Thymus (tissue), 11 donors: ENCODE results near the gene NEFH. TPM values are rescaled to one million over a fixed set of nuclear protein-coding genes. Genes with fewer than 3 reads are reported as not detected.

Experiments
- DNase-seq, 9 donors: peaks; one replicate each; pipeline ENCODE4 v3.0.0-alpha.2; 2013; ENCODE audit warnings: low spot score in 9 of 9, low read depth in 6 of 9, missing footprints in 1 of 9
- H3K27ac ChIP-seq, 2 donors: one replicate each; pipeline ENCODE4 v1.5.1; 2013; ENCODE audit warnings: control low read depth in 1 of 2, low read depth in 1 of 2, low read length in 1 of 2, mild to moderate bottlenecking in 1 of 2, moderate library complexity in 1 of 2
- H3K27me3 ChIP-seq, 2 donors: one replicate each; pipeline ENCODE4 v1.5.1; 2013; ENCODE audit warnings: low read length in 1 of 2; ENCODE audit not compliant: control insufficient read depth in 2 of 2, insufficient read depth in 1 of 2
- H3K36me3 ChIP-seq, 2 donors: one replicate each; pipeline ENCODE4 v1.5.1; 2013; ENCODE audit warnings: low read length in 1 of 2, mild to moderate bottlenecking in 1 of 2, moderate library complexity in 1 of 2; ENCODE audit not compliant: control insufficient read depth in 2 of 2, insufficient read depth in 2 of 2
- H3K4me1 ChIP-seq, 2 donors: one replicate each; pipeline ENCODE4 v1.5.1; 2013; ENCODE audit warnings: low read length in 2 of 2; ENCODE audit not compliant: control insufficient read depth in 2 of 2, insufficient read depth in 2 of 2
- H3K4me3 ChIP-seq, 2 donors: one replicate each; pipeline ENCODE4 v1.5.1; 2013; ENCODE audit warnings: low read length in 2 of 2, control low read depth in 1 of 2, mild to moderate bottlenecking in 1 of 2
- H3K9me3 ChIP-seq, 2 donors: one replicate each; pipeline ENCODE4 v1.5.1; 2013; ENCODE audit warnings: low read length in 1 of 2, mild to moderate bottlenecking in 1 of 2; ENCODE audit not compliant: control insufficient read depth in 2 of 2, insufficient read depth in 1 of 2
- WGBS: extraction: QIAGEN DNeasy Blood & Tissue Kit; methylation state at CpG from one replicate; pipeline ENCODE4 v1.1.7; 2013; 5-methylcytosine and 5-hydroxymethylcytosine counted together
- polyA plus RNA-seq: library from polyadenylated mRNA; stranded (reverse); fragments of 200-250 nt; gene quantifications from one replicate; pipeline ENCODE4 v1.2.3, GENCODE V29; 2013
- total RNA-seq: library from RNA; stranded (reverse); fragments of 120-200 nt; gene quantifications from one replicate; pipeline ENCODE4 v1.2.4, GENCODE V29; 2013
- donor health status: healthy.

NEFH gene
- total and polyA plus RNA-seq, 2 donors, result 0.62 to 0.99 TPM

DNA sequence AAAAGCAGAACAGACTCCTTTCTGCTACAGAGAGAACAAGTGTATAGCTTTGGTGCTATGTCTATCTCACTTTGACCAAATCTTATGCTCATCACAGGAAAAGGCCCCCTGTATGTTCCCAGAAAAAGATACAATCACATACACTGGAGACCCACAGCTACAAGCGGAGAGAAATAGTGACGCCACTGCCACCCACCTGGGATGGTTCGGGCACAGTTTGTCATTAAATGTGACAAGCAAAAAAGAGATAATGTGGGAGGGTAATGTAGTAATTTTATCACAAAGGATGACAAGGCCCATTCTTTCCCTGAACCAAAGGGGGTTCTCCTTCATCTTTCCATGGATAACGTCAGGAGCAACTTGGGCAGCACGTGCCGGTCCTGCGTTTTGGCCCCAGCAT, 41.5 kb downstream of the NEFH start:
- DNase-seq, result no peak
- WGBS, result 99% methylated on average over 7 of the region's 7 CpGs
- H3K36me3 ChIP-seq, result peaks cover 74% of the 10 kb centered on the region in 2 donors

DNA sequence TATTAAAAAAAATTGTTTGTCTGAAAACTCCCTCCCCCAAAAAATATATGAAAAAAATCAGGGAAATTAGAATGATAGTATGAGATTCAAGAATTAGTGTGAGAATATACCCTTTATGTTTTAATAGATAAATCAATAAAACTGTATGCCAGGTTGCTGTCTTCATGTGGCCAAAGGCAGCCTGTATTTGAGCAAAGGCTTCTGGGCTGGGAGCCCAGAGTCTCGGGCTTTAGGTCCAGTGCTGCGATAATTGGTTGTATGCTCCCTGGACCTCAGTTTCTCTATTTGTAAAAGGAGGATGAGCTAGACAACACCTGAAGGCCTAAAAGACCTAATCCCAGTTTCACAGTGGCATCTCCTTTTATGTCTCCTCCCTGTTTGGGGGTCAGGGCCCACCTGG, 43.7 kb downstream of the NEFH start:
- Histone ChIP-seq H3K36me3 (peaks cover 71 to 73% of the 10 kb centered on the region in 2 donors), H3K27ac (no peak overlapping the region), H3K27me3 (no peaks in the 10 kb centered on the region), H3K4me3 (no peak overlapping the region), H3K9me3 (no peaks in the 10 kb centered on the region), H3K4me1 (peaks cover 0 to 3% of the 10 kb centered on the region in 2 donors)
- no peak for DNase-seq
- 99% methylated on average over 2 of the region's 2 CpGs for WGBS

More for the DNA sequence above, 41.5 kb downstream of the NEFH start:
- Histone ChIP-seq H3K27me3 (no peaks in the 10 kb centered on the region), H3K9me3 (no peaks in the 10 kb centered on the region), H3K27ac (no peak overlapping the region), H3K4me3 (no peak overlapping the region), H3K4me1 (no peaks in the 10 kb centered on the region)

DNA sequence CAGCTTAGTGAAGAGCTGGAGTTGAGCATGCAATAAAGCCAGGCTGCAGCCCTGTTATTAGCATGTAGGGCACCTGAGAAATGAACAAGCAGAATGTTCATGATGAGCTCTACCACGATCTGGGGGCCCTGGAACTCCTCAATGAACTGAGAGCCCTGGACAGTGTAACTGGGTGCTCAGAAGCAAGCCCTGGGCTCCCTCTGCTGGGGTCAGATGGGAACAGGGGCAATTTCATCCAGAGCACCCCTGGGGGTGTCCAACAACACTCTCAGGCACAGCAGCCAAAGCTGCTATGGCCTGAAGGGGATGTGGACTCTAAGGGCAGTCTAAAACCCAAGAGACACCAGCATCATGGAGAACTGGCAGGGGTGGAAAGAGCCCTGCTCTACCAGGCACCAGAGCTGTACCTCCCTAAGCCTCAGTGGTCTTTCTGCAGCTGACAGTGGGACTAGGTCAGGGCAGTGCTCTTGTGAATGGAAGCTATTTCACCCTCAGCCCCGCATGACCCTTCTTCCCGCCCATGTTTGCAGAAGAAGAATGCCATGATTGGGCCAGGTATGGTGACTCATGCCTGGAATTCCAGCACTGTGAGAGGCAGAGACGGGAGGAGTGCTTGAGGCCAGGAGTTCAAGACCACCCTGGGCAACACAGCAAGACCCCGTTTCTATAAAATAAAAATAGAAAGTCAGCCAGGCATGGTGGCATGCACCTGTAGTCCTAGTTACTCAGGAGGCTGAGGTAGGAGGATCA, 44.6 kb downstream of the NEFH start:
- peaks cover 0 to 3% of the 10 kb centered on the region in 2 donors for H3K4me1 ChIP-seq
- no peaks in the 10 kb centered on the region for H3K27me3 ChIP-seq
- DNase-seq, result peak in 2 of 9 donors; percentile 8 to 11
- H3K4me3 ChIP-seq, result no peak overlapping the region
- no peak overlapping the region for H3K27ac ChIP-seq
- 92% methylated on average over 5 of the region's 5 CpGs for WGBS
- peaks cover 71 to 75% of the 10 kb centered on the region in 2 donors for H3K36me3 ChIP-seq
- no peaks in the 10 kb centered on the region for H3K9me3 ChIP-seq

DNA sequence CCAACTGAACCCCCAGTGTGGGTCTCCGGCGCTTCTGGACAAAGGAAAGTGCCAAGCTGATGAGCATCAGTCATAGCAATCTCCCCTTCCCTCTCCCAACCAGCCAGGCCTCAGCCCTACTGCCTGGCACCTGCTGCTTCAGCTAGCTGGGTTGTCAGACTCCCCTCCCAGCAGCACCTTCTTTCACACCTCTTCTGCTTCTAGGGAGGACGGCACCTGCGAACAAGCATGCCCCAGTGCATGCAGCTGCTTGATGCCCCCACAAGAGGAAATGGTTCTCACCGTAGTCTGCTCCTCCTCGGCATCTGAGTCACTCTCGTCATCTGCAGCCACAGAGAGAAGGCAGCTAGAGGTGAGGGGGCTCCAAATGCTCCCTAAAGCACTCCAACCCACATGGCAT, 48.1 kb downstream of the NEFH start:
- Histone ChIP-seq H3K9me3 (no peaks in the 10 kb centered on the region), H3K27me3 (no peaks in the 10 kb centered on the region), H3K4me1 (peaks cover 0 to 3% of the 10 kb centered on the region in 2 donors), H3K4me3 (no peak overlapping the region), H3K36me3 (peaks cover 72 to 77% of the 10 kb centered on the region in 2 donors), H3K27ac (no peak overlapping the region)
- WGBS, result 91% methylated on average over 7 of the region's 7 CpGs
- DNase-seq, result peak in 7 of 9 donors; percentile 6 to 52 (median 28)

DNA sequence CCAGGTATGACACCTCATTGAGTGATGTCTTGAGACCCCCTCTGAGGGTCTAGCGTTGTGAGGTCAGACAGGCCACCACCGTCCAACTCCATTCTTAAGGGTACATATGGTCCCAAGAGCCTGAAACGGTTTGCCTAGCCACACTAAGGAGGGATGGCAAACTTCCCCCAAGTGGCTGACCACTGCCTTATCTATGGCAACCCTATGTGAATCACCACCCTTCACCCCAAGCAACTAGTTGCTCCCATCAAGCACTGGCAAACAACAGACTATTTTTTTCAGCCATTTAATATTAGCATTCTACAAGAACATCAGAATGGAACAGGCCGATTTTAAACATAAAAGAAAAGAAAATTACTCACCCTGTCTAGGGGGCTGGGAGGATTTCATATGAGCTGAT, 50.7 kb downstream of the NEFH start:
- no peak overlapping the region for H3K27ac ChIP-seq

DNA sequence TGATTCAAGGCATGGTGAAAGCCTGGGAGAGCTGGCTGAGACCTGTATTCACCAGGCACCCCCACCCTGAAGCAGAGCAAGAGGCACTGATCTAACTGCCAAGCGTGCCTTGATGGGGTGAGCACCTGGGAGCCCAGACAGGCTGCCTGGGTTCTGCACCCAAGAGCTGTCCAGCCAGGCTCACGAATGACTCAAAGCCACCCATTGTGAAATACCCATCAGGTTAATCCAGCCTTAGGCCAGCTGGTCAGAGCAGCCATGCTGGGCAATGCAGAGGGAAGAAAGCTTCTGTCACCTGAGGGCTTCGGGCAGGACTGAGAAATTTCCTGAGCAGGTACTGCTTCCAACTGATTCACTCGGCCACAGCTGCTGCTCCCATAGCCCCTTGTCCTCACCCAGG, 51.4 kb downstream of the NEFH start:
- peaks cover 0 to 7% of the 10 kb centered on the region in 2 donors for H3K4me1 ChIP-seq
- H3K9me3 ChIP-seq, result no peaks in the 10 kb centered on the region
- no peak overlapping the region for H3K4me3 ChIP-seq
- no peaks in the 10 kb centered on the region for H3K27me3 ChIP-seq
- over 99% methylated on average over 4 of the region's 4 CpGs for WGBS
- DNase-seq, result no peak
- H3K27ac ChIP-seq, result no peak overlapping the region
- peaks cover 66 to 69% of the 10 kb centered on the region in 2 donors for H3K36me3 ChIP-seq

More for the DNA sequence above, 50.7 kb downstream of the NEFH start:
- no peak for DNase-seq
- Histone ChIP-seq H3K27me3 (no peaks in the 10 kb centered on the region), H3K4me1 (peaks cover 0 to 3% of the 10 kb centered on the region in 2 donors), H3K36me3 (peaks cover 64 to 65% of the 10 kb centered on the region in 2 donors), H3K9me3 (no peaks in the 10 kb centered on the region), H3K4me3 (no peak overlapping the region)
- 97% methylated on average over 4 of the region's 4 CpGs for WGBS

DNA sequence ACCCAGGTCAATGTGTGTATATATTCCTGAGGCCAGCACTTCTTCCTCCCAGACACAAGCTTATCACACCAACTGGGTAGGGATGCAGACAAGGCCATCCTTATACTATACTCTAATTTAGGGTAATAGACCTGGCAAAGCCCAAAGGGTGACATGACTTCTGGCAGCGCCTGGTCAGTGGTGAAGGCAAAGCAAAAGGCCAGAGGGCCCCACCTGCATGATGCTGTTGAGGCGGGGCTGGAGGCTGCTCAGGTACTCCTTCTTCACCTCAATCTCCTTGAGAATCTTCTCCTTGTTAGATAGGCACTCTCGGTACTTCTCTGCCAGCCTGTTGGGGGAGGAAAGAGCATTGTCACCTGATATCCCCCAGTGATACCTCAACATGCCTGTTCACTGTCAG, 56.4 kb downstream of the NEFH start:
- Histone ChIP-seq H3K27me3 (no peaks in the 10 kb centered on the region), H3K36me3 (peaks cover 56 to 59% of the 10 kb centered on the region in 2 donors), H3K4me3 (no peak overlapping the region), H3K4me1 (peaks cover 0 to 5% of the 10 kb centered on the region in 2 donors), H3K9me3 (no peaks in the 10 kb centered on the region), H3K27ac (no peak overlapping the region)
- DNase-seq, result no peak
- WGBS, result 97% methylated on average over 3 of the region's 3 CpGs

DNA sequence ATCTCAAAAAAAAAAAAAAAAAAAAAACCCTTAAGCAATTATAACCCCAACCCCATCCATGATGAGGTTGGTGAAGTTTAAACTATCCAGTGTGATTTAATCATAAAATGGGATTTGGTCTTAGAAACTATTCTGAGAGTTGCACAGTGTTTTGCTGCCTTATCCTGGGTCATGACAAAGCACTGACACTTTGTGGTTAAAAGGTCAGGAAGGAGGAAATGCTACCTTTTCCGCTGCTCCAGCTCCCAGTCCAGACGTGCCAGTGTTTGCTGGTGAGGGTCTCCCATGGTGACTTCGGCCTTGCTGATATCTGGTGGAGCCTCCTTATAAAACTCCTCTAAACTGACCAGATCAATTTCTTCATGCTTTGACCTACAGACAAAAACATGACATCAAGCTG, 59.1 kb downstream of the NEFH start:
- Histone ChIP-seq H3K4me1 (peaks cover 0 to 5% of the 10 kb centered on the region in 2 donors), H3K4me3 (no peak overlapping the region), H3K9me3 (no peaks in the 10 kb centered on the region), H3K36me3 (peaks cover 61 to 71% of the 10 kb centered on the region in 2 donors), H3K27me3 (no peaks in the 10 kb centered on the region), H3K27ac (no peak overlapping the region)
- WGBS, result 92% methylated on average over 3 of the region's 3 CpGs
- DNase-seq, result no peak
